NB4 (cell line): ENCODE results near the gene SLC7A6.

Experiments
- DNase-seq: peaks from one replicate; pipeline ENCODE4 v3.0.0; 2010; ENCODE audit warnings: low read depth
- H3K4me3 ChIP-seq: one replicate; pipeline ENCODE4 v1.5.1; 2011; ENCODE audit warnings: mild to moderate bottlenecking, low read depth, low read length, moderate library complexity
- CTCF ChIP-seq: IDR thresholded peaks from one replicate; pipeline ENCODE4 v1.5.1; 2012; ENCODE audit warnings: low read depth, low read length
- MYC ChIP-seq: IDR thresholded peaks from 2 replicates; pipeline ENCODE4 v1.6.1; 2011; ENCODE audit warnings: low read depth, low read length
- POLR2A ChIP-seq: IDR thresholded peaks from 2 replicates; pipeline ENCODE4 v1.6.1; 2011; ENCODE audit warnings: mild to moderate bottlenecking; ENCODE audit not compliant: insufficient read length; ENCODE audit errors: extremely low read depth
- TF ChIP-seq, protein P1 (sequence below): IDR thresholded peaks from 2 replicates; pipeline ENCODE4 v1.6.1; 2011; ENCODE audit warnings: low read depth, low read length

SLC7A6 gene

DNA sequence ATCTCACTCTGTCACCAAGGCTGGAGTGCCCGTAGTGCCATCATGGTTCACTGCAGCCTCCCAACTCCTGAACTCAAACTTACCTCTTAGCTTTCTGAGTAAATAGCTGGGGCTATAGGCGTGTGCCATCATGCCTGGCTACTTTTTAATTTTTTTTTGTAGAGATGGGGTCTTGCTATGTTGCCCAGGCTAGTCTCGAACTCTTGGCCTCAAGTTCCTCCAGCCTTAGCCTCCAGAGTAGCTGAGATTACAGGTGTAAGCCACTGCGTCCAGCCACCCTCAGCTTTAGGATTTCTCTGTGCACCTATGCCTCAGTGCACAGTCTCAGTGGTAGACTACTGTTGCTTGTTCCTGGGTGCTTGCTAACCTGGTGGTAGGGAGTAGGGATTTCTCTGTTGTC, 5.5 kb downstream of the SLC7A6 start:
- no peak for DNase-seq
- H3K4me3 ChIP-seq = no peak overlapping the region
- TF ChIP-seq, protein P1, sequence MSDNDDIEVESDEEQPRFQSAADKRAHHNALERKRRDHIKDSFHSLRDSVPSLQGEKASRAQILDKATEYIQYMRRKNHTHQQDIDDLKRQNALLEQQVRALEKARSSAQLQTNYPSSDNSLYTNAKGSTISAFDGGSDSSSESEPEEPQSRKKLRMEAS = no peak
- TF ChIP-seq POLR2A = no peak
- no peak for TF ChIP-seq CTCF
- TF ChIP-seq MYC = no peak

DNA sequence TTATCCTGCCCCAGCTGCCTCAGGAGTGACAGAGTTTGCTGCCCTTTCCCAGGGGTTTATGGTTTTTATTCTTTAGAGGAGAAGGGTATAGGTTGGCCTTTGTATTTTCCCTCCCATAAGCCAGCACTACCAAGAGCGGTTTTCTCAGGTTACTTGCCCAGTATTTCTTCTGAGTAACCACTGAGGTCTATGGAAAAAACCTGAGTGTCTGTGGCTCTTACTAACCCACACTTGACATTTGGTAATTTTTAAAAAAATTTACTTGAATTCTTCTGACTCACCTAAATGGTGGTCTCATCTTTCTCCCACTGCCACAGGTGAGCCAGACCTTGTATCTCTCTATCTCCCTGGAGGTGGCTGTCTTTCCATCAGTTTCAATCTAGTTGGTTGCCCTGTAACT, 6.0 kb downstream of the SLC7A6 start:
- TF ChIP-seq, protein P1 = no peak
- no peak for TF ChIP-seq CTCF
- no peak for TF ChIP-seq POLR2A
- TF ChIP-seq MYC = no peak
- no peak for DNase-seq
- H3K4me3 ChIP-seq = no peak overlapping the region

DNA sequence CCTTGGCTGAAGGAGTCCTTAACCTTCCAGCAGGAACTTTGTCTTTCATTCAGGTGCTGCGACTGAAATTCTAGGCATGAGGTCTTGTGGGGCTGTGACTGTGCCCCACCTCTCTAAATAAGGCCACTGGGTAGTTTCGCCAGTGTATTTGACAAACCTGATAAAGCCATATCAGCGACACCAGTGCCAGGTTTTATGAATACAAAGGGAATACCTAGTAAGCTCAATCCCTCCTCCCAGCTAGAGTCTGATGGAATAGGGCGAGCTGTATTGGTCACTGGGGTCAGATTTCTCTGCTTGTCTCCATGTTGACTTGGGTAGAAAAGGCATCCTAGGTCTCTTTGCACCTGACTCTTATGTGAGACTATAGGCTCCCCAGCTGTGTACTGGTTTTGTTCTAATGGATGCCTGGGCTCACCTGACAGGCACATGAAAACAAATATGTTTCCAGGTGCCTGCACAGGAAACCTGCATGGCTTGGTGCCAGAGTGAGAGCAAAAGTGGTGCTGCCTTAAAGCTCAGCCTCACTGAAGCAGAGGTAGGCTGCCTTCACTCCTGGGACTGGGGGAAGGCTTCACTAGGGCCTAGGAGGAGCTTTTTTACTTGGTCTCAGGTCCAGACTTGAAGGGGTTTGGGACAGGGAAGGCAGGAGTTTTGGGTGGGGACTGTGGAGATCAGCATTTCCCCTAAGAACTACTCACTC, 8.3 kb downstream of the SLC7A6 start:
- DNase-seq = no peak
- no peak for TF ChIP-seq POLR2A
- TF ChIP-seq, protein P1 = no peak
- TF ChIP-seq CTCF = no peak
- no peak for TF ChIP-seq MYC
- H3K4me3 ChIP-seq = no peak overlapping the region

DNA sequence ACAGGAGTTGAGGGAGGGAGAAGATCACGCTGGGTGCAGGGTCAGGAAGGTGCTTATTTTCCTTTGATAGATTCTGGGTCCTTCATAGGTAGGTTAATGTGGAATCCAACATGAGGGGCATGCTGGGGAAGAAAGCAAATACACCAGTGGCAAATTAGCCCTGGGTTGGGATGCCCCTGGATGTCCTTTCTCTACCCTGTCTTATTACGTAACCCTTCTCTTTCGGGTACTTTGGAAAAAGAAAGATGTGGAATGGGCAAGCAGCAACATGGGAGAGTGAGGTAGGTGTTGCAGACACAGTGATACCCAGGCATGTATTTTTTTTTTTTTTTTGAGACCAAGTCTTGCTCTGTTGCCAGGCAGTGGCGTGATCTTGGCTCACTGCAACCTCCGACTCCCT, 9.1 kb downstream of the SLC7A6 start:
- no peak for DNase-seq
- no peak overlapping the region for H3K4me3 ChIP-seq
- no peak for TF ChIP-seq CTCF
- TF ChIP-seq MYC = no peak
- no peak for TF ChIP-seq POLR2A
- TF ChIP-seq, protein P1 = no peak

GRCh38 chr16:68273896-68274295, 9.6 kb downstream of the SLC7A6 start:
- DNase-seq = no peak
- TF ChIP-seq, protein P1 = no peak
- TF ChIP-seq CTCF (no peak), POLR2A (no peak), MYC (no peak)
- no peak overlapping the region for H3K4me3 ChIP-seq

DNA sequence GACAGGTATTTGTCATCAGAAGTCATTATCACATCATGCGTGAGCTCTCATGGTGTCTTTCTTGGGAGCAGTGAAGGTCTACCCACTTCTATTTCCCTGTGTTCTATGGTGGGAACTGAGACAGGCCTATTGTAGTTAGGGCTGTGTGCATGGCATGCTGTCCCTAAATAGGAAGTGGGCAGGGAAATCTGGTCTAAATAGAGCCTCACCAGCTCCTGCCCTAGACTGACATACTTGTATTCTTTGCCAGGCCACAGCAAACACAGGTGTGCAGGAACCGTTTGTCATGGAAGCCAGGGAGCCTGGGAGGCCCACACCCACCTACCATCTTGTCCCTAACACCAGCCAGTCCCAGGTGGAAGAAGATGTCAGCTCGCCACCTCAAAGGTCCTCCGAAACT, 10.1 kb downstream of the SLC7A6 start:
- no peak for DNase-seq
- TF ChIP-seq POLR2A = no peak
- TF ChIP-seq CTCF = no peak
- TF ChIP-seq MYC = no peak
- TF ChIP-seq, protein P1 = no peak
- no peak overlapping the region for H3K4me3 ChIP-seq
